Stromal cell of bone marrow (primary cell): ENCODE data around the gene JKAMP.

Experiments
- DNase-seq: peaks from one replicate; pipeline ENCODE4 v3.0.0-alpha.2; 2012; ENCODE audit warnings: low read depth

The JKAMP gene

DNA sequence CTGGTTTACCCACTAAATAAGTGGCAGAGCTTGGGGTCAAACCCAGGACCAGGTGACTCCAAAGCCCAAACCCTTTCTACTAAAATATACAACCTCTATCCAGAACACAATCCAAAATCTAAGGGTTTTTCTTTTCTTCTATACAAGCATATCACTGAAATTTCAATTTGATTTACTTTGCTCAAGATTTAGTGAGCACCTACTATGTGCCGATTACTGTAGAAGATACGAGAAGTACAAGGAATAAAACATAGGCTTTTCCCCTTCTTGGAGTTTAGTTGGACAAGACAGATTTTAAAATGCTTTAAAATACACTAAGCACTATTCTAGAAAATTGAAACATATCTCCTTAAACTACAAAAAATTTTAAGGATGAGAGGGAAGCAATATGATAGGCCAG, 2.9 kb upstream of the JKAMP start:
- no peak for DNase-seq

DNA sequence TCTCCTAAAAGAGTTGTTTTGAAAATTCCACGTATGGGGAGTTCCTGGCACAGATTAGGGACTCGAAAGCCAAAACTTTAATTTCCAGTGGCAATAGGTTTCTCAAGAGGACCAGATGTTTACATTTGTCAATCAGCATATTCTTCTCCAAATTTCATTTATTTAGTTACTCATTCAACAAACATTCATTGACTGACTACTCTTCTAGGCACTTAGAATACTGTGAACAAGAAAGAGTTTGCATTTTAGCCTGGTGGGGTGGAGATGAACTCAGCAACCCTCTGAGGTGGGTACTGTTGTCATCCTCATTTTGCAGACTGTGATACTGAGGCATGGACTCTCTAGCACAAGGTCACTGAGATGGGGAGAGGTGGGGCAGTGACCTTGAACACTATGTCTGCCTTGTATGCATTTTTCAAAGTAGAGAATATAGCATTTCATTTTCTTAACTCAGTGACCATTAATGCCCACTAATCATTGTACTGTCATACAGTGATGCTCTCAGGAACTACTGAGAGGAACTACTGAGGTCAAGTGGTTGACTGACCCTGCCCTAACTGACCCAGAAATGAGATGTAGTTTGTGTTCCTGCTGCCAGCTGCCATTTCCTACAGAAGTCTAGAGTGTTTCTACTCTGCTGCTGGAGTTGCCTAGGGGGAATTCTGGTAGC, 2.3 kb upstream of the JKAMP start:
- peak; percentile 41 for DNase-seq

DNA sequence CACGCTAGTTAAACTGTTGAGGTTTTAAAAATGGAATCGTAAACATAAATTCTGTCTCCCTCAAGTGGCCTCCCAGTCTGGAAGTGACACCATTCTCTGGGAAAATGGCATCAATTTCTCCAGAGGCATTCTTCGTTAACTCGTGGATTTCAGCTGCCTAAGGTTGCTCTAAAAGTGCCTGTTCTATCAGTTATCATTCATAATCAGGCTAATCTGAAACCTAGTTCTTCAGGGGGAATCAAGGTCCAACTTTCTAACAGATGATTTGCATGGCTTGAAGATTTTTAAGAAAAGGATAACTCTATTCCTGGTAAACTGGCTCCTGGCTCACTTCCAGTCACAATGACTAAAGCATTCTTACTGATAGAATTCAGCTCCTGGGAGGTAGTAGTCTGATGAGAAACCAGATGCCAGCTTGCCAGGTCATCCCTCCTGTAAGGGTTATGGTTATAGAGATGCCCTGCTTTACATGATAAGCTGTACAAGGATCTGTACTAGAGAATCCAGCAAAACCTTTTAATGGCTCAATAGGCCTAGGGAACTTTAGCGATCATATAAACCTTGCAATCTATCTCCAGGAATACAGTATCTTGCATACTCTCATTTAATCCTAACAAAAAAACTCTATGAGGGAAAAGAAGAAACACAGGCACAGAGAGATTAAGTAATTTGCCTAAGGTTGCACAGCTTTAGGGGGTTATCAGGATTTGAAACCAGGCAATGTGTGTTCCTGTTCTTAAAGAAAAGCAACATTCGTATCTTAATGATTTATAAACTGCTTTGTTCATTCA, 1.6 kb upstream of the JKAMP start:
- DNase-seq = peak; percentile 60

DNA sequence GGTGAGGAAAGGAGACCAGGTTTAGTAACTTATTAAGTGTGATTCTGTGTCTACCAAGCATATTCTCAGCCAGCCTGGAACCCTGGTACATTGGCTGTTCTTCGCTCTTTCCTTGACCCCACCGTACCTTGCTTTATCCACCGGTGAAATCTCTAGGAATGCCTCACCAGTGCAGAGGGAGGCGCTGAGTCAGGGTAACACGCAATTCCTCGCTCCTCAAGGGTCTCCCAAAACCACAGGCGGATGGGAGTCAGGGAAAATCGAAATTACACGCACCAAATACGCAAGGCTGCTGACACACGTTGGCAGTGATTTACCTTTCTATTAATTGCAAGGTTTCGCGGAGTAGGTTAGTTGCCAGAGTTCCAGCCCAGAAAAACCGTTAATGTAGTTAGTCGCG, 954 bp upstream of the JKAMP start:
- DNase-seq = no peak

DNA sequence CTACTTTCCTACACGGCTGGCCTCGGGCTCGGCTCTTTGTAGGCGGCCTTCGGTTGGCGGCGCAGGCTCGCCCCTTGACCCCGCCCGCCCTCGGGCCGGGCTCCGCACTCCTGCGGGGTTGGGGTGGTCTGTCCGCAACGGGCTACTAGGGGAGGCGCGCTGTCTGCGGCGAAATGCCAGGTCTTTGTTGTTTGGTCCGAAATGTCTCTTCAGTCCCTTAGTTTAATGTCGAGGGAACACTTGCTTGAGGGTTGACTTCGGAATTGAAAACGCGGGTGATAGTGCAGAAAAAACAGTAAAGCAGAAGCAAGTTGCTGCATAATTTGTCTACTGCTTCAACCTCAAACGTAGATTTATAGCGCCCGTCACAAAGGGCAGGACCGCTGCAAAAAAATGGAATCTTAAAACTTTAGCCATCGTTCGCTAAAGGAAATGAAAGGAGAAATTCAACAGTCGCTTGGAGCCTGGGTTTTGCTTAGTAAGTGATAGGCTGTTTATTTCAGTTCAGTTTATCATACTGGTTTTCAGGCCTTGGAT, 390 bp downstream of the JKAMP start:
- DNase-seq = no peak

DNA sequence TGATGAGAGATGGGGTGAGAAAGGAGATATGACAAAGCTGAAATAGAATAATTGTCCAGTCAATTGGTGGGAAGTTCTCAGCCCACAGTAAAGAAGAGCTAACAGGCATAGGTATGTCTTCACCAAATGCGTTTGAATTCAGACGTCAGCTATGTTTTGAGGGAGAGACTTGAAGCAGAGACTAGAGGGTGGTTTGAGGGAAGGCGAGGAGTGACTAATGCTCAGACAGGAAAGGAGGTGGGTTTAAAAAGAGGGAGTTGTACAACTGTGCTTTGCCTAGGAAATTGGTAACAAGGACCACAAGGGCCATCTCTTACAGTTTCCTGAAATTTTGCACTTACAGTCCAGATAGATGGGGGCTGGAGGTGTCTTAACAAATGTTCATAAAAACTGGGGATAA, 6.4 kb downstream of the JKAMP start:
- DNase-seq = no peak

DNA sequence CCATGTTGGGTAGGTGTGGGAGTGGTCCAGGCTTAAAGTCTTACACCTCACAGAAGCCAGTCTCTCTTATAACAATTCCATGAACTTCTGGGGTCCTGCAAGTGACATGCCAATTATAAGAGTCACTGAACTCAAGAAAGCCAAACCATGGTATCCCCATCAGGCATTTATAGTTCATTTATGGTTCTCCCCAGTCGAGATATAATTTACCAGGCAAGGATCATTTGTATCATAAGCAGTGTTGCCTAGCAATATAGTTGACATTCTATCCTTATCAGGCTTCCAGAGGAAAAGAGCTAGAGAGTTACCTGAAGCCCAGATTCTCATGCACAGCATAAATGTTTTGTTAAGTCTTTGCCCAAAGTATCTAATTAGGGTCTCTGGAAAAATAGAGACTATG, 8.1 kb downstream of the JKAMP start:
- no peak for DNase-seq

DNA sequence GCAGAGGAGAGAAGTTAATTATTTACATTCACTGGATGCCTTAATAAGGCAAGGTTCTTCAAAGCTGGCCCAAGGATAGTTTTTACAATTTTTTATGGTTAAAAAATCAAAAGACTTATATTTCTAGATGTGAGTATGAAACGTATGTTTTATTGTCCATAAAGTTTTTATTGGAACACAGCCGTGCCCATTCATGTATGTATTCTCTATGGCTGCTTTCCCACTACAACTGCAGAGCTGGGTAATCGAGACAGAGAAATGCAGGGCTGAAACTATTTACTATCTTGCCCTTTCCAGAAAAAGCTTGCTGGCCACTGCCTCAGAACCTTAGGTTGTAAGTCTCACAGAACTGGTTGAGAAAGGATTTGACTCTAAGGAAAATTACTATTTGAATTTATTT, 16.4 kb downstream of the JKAMP start:
- DNase-seq = no peak

DNA sequence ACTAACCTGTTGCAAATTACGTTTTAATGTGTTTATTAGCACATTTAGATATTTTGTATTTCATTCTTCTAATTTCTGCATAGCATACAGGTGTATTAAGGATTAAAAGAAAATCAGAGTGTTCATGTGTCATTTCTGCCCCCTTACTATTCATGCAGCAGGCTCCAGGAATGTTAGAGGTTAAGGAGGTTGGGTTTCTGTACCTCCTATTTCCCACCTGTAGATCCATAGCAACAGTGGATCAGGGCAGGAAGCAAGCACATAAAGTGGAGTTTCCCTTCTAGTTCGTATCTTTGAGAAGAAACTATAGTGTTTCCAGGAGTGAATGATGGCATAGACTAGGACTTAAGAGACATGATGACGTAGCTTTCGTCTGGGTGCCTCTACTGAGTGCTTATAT, 18.9 kb downstream of the JKAMP start:
- no peak for DNase-seq

DNA sequence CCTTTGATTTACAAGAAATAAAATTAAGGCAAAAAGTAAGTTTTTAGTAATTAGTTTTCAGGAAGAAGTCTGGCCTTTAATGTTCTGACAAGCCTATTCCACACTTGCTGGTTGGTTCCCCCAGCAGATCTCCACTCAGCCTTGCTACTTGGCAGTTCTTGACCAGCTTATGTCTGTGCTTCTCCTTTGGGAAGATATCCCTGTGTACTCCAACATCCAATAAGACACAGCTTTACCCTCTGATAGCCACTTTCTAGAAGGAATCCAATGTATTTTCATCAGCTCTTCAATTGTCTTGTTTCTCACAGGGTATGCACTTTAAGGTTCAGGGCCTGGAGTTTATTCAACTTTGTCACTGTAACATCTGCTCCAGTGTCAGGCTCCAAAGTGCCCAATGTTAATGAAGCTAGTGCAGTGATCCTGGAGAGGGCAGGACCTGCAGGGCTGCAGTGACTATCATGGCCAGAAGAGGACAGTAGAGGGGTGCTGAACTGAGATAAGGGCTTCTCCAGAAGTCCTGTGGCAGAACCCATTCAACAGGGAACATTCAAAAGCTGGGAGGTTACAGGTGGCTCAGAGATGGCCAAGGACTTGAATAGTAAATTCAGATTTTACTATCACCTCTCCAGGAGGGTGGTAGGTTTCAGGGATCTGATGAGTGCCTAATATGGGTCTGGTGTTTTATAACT, 22.9 kb downstream of the JKAMP start:
- DNase-seq = peak; percentile 14

DNA sequence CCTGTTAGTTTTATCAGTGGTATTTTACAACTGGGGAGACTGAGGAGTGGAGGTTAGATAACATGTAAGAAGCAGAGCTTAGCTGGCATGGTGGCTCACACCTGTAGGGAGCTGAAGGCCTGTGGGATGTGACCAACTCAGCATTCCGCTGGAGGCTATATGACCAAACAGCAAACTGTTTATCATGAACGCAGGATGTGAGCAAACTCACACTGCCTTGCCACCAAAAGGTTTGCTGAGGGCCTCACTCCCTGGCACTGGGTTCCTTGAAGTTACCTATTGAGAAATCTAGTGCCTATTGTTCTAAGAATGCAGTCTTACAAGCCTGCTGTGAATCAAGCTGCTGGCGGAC, 23.4 kb downstream of the JKAMP start:
- DNase-seq = no peak

DNA sequence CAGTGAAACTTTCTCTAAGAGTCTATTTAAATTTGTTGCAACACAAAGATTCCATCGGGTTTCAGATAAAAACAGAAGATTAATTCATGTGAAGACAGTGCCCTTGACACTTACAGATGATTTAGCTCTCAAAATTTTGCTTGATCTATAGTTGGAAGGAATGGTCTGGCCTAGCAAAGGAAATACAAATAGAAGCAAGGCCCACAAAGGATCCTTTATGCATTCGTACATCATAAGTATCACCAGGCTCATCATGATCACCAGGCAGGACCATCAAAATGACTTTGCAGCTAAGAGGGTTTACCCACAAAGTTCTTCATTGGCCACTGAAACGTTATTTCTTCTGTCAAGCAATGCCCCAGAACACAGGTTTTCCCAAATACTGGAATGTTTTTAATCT, 24.8 kb downstream of the JKAMP start:
- DNase-seq = no peak

DNA sequence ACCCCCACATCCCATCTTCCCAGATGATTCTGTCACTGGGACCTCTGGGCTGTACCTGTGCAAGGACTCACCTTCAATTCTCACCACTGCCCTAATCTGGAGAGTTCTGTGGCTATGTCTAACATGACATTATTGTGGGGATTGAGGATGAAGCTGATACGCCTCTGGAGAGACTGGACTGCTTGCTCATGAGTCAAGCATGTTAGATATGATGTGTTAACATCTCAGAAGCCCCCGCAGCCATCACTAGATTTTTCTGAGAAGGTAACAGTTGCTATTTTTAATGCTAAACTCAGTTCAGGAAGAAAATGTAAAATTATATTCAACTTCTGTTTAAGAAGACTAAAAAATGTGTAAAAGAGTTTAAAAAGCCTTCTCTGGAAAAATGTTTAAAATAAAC, 25.7 kb downstream of the JKAMP start:
- DNase-seq = no peak

DNA sequence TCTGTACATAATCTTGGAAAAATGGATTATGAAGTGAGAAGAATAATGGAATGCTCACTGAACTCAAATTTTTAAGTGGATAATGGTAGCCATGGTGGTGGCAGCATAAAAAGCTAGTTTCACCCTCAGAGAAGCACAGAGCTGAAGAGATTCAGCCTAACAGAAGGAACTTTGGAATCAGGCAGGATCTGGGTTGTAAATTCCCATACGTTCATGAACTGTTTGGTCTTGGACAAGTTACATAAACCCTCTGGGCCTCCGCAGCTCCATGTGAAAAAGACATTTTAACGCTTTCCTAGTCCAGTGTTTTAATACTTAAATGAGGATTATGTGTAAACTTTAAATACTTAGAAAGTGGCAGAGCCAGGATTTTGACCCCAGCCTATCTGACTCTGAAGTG, 26.6 kb downstream of the JKAMP start:
- no peak for DNase-seq

DNA sequence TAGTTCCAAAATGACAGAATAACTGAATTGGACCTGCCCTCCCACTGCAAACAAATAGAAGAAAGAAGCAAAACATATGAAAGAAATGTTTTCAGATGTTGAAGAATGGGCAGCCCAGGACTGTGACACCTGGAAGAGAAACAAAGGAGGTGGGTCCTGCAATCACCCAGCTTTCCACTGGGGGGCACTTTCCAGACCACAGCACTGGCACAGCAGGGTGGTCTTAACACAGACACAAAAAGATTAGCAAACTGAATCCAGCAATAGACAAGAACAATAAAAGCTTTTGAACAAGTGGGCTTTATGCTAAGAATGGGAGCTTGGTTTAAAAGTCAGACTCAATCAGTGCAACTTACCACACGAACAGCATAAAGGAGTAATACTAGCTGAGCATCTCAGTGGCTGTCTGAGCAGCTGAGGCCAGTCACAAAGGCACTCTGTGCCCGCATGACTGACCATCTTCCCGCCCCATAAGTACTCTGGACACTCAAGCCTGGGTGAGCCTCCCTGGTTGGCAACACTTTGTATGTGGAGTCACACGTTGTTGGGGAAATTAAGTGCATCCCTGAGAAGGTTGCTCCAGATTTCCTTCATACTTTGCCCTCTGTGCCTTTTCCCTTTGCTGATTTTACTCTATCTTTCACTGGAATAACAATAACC, 27.7 kb downstream of the JKAMP start:
- no peak for DNase-seq

DNA sequence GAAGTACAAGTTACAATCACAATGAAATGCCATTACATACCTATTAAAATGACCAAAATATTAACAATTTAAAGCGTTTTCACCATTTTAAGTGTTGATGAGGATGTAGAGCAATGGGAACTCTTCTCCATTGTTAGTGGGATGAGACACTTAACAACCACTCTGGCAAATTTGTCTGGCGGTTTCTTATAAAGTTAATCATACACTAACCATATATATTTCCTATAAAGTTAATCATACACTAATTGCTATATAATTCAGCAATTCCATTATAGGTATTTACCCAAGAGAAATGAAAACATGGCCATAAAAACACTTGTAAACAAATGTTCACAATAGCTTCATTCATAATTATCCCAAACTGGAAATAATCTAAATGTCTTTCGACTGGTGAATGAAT, 35.9 kb downstream of the JKAMP start:
- no peak for DNase-seq

DNA sequence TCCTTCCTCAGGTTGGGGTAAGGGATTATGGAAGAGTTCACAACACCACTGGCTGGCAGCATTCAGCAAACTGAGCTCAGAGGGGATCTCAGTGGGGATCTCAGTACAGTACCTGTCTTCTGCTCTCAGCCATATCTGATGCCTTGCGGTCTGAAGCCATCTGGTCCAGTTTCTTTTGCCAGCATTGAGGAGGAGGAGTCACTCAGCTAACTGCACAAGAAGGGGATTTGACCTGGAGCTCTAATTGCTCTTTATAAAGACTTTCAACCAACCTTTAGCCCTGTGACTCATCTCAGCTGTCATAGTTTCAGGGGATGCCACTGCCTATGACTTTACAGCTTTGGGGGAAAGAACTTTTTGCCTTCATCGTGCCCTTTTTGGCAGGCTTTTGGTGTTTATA, 44.9 kb downstream of the JKAMP start:
- DNase-seq = no peak

DNA sequence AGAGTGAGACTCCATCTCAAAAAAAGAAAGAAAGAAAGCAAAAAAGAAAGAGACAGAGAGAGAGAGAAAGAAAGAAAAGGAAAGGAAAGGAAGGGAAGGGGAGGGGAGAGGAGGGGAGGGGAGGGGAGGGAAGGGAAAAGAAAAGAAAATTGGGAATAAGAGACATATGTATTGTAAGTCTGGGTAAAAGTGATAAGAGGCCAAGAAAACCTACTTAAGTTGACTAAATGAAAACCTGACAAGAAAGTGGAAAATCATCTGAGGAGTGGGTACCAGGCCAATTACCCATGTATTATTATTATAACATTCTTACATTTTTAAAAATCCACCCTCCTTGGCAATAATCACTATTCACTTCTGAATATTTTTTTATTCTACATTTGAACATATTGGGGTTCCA, 46.0 kb downstream of the JKAMP start:
- DNase-seq = no peak

DNA sequence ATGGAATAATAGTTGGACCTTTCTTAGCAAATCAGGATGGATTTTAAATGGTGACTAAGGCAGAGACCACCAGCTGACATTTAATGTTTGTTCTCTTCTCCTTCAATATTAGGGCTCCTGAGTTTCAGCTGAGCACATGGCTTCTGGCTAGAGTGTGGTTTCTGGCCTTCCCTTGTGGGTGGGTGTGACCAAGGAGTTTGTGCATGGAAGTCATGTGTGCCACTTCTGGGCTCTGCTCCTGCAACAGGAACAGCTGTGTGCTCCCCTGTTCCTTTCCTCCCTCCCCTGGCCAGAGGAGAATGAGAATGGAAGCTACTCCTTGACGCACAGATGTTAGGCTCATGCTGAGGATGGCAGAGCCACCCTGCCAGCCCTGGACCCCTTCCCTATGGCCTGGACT, 48.1 kb downstream of the JKAMP start:
- no peak for DNase-seq

DNA sequence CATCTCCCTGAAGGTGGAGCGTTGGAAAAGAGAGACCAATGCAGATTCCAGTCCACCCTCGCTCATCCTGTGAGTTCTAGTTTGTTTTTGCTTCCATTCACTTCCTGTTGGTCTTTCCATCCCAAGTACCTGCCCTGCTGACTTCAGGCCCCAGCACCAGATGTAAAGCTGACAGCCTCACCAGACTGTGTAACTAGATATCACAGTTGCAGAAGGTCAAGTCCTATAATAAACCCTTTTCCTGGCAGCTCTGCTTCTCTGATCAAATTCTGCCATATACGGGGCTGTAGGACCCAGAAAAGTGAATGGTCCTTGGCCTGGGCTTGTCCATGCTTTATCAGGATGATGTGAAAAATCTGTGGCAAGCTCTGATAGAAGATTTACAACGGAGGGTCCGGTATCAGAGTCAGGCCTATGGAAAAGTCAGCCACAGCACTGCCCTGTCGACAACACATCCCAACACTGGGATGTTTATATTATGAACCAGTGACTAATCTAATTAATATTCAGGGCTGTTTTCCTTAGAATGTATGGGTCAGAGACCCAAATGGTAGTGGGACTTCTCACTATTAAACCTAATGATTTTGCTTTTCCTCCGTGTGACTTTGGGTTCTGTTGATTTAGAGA, 50.2 kb downstream of the JKAMP start:
- no peak for DNase-seq

DNA sequence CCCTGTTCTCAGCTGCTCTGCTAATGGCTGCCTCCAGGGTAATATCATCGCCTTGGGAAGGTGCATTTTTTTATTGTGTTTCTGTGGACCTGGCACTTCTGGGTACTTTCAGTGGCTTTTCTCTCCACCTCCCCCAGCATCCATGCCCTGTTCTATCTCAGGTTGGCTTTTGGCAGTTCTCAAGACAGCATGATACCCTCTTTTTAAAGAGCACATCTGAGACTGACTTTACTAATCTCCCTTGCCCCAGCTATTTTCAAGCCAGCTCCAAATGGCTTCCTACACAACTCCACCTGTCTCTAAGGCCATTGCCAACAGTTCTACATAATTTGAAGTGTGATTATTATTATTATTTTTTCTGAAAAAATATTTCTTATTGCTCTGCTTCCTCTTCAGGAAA, 53.2 kb downstream of the JKAMP start:
- DNase-seq = no peak

DNA sequence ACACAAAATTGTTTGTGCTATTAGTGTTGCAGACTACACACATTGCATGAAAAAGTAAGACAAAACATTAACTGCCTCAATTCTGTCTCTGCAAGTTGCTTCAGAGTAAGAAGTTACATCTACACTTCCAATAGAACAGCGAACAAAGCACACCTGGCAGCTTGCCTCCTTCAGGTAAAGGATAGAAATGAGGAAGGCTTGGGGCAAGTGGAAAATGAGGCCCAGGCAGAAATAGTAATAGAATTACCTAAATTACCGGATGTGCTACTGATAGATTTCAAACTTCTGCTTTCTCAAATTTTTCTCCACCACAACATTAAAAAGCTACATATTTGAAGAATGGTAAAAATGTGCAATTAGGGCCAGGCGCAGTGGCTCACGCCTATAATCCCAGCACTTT, 54.6 kb downstream of the JKAMP start:
- DNase-seq = no peak
